Stimulated activated CD4-positive, alpha-beta T cell treated with anti-CD3 and anti-CD28 coated beads, Interleukin-4, amount 100 ng/mL, for 24 hours (primary cell): ENCODE data around the gene NDUFAF3.

Source experiments
- DNase-seq: peaks from one replicate; pipeline ENCODE4 v3.0.0-alpha.2; 2020

The NDUFAF3 gene

GRCh38 chr3:49021813-49022687, at the start of gene NDUFAF3:
Gene NDUFAF3, plus strand, starts transcription at chr3:49022121. Its CDS starts 24 bp downstream, at chr3:49022145.
- DNase-seq, result peak; percentile 94

GRCh38 chr3:48974076-48974864, 47.7 kb upstream of the NDUFAF3 start:
- no peak for DNase-seq

- DNase-seq, result no peak
These were observed 42.5 kb upstream of the NDUFAF3 start for GRCh38 chr3:48979451-48979850.

- no peak for DNase-seq
These were observed 41.6 kb upstream of the NDUFAF3 start for GRCh38 chr3:48980295-48980694.

- DNase-seq, result no peak
These were observed 39.9 kb upstream of the NDUFAF3 start for GRCh38 chr3:48982016-48982415.

GRCh38 chr3:48982686-48983085, 39.2 kb upstream of the NDUFAF3 start:
- no peak for DNase-seq

- DNase-seq, result no peak
These were observed 38.8 kb upstream of the NDUFAF3 start for GRCh38 chr3:48983096-48983495.

GRCh38 chr3:48984663-48985062, 37.3 kb upstream of the NDUFAF3 start:
- no peak for DNase-seq

GRCh38 chr3:48985831-48986376, 36.0 kb upstream of the NDUFAF3 start:
- no peak for DNase-seq

GRCh38 chr3:48989126-48989795, 32.7 kb upstream of the NDUFAF3 start:
- DNase-seq, result no peak

GRCh38 chr3:48989796-48990635, 31.9 kb upstream of the NDUFAF3 start, which contains the start of gene P4HTM:
Gene P4HTM, plus strand, starts transcription at chr3:48990241. Its CDS starts 16 bp downstream, at chr3:48990257.
- DNase-seq, result peak; percentile 83

- peak; percentile 41 for DNase-seq
These were observed 31.1 kb upstream of the NDUFAF3 start for GRCh38 chr3:48990636-48991469.

- no peak for DNase-seq
These were observed 29.9 kb upstream of the NDUFAF3 start for GRCh38 chr3:48991851-48992545.

GRCh38 chr3:48993834-48994233, 28.1 kb upstream of the NDUFAF3 start:
- DNase-seq, result no peak

- DNase-seq, result no peak
These were observed 25.3 kb upstream of the NDUFAF3 start for GRCh38 chr3:48996640-48997039.

- DNase-seq, result no peak
These were observed 24.8 kb upstream of the NDUFAF3 start for GRCh38 chr3:48997102-48997635.

- no peak for DNase-seq
These were observed 23.9 kb upstream of the NDUFAF3 start for GRCh38 chr3:48997714-48998637.

GRCh38 chr3:48999085-48999858, 22.6 kb upstream of the NDUFAF3 start:
- no peak for DNase-seq
